ENCODE results near the gene SLC16A2. TPM values are rescaled to one million over a fixed set of nuclear protein-coding genes. Genes with fewer than 3 reads are reported as not detected.

The SLC16A2 gene
- total RNA-seq, 5 donors from 2014 or later (not counting 1 experiment from before 2014, with no cell fraction given) = 0.23 to 0.41 (median 0.35) TPM

GRCh38 chrX:74395556-74395955 lies 25.7 kb upstream of the SLC16A2 start:
- Histone ChIP-seq H3K9me3 (no peaks in the 10 kb centered on the region), H3K27ac (ENCODE audit: low read length) (no peak overlapping the region), H3K27me3 (replicated peaks in 1 of 2; ENCODE audit: control insufficient read depth in 2 of 2, extremely low read depth in 1 of 2, insufficient read depth in 2 of 2, low read length in 1 of 2) (peaks cover 0 to 4% of the 10 kb centered on the region in 2 experiments), H3K4me3 (ENCODE audit: control insufficient read depth in 1 of 2, extremely low read depth in 1 of 2, low read length in 1 of 2) (no peak overlapping the region), H3K36me3 (ENCODE audit: control insufficient read depth in 2 of 2, extremely low read depth in 1 of 2, insufficient read depth in 1 of 2, low read length in 1 of 2) (no peaks in the 10 kb centered on the region), H3K4me1 (ENCODE audit: control insufficient read depth in 1 of 2, extremely low read depth in 1 of 2, insufficient read depth in 2 of 2, low read length in 2 of 2) (no peaks in the 10 kb centered on the region)
- no CpG with 5 or more reads among the region's 1 CpG for WGBS (ENCODE audit: insufficient coverage)
- peaks cover 6 to 44% of the 10 kb centered on the region in 2 donors for H3K27me3 Mint-ChIP-seq
- H3K4me3 Mint-ChIP-seq = no peak overlapping the region
- H3K4me1 Mint-ChIP-seq = no peaks in the 10 kb centered on the region
- POLR2A ChIA-PET = no interaction called here
- DNase-seq (no peak), ATAC-seq (replicated peaks in 1 of 4) (no peak)
- no peaks in the 10 kb centered on the region for H3K9me3 Mint-ChIP-seq
- CTCF ChIA-PET = no interaction called here
- H3K27ac Mint-ChIP-seq = no peak overlapping the region
- no peaks in the 10 kb centered on the region for H3K36me3 Mint-ChIP-seq

GRCh38 chrX:74405973-74406489 lies 15.3 kb upstream of the SLC16A2 start:
- H3K36me3 ChIP-seq (ENCODE audit: control insufficient read depth in 2 of 2, extremely low read depth in 1 of 2, insufficient read depth in 1 of 2, low read length in 1 of 2) = no peaks in the 10 kb centered on the region
- no peaks in the 10 kb centered on the region for H3K4me1 Mint-ChIP-seq
- ATAC-seq (replicated peaks in 1 of 4) = no peak

GRCh38 chrX:74408304-74408703 lies 13.0 kb upstream of the SLC16A2 start:
- no peak overlapping the region for H3K27ac ChIP-seq (ENCODE audit: low read length)
- ATAC-seq (replicated peaks in 1 of 4) (no peak), DNase-seq (no peak)
- WGBS (ENCODE audit: insufficient coverage) = no CpG with 5 or more reads among the region's 1 CpG
- ChIA-PET CTCF (no interaction called here), POLR2A (no interaction called here)
- no peaks in the 10 kb centered on the region for H3K9me3 Mint-ChIP-seq
- H3K4me1 ChIP-seq (ENCODE audit: control insufficient read depth in 1 of 2, extremely low read depth in 1 of 2, insufficient read depth in 2 of 2, low read length in 2 of 2) = no peaks in the 10 kb centered on the region
- no peaks in the 10 kb centered on the region for H3K36me3 ChIP-seq (ENCODE audit: control insufficient read depth in 2 of 2, extremely low read depth in 1 of 2, insufficient read depth in 1 of 2, low read length in 1 of 2)
- H3K27me3 Mint-ChIP-seq = peaks cover 0 to 25% of the 10 kb centered on the region in 2 donors
- no peaks in the 10 kb centered on the region for H3K36me3 Mint-ChIP-seq
- no peaks in the 10 kb centered on the region for H3K9me3 ChIP-seq
- H3K4me3 Mint-ChIP-seq = no peak overlapping the region
- no peak overlapping the region for H3K27ac Mint-ChIP-seq
- no peaks in the 10 kb centered on the region for H3K4me1 Mint-ChIP-seq
- no peak overlapping the region for H3K4me3 ChIP-seq (ENCODE audit: control insufficient read depth in 1 of 2, extremely low read depth in 1 of 2, low read length in 1 of 2)
- H3K27me3 ChIP-seq (replicated peaks in 1 of 2; ENCODE audit: control insufficient read depth in 2 of 2, extremely low read depth in 1 of 2, insufficient read depth in 2 of 2, low read length in 1 of 2) = no peaks in the 10 kb centered on the region

More at GRCh38 chrX:74405973-74406489, 15.3 kb upstream of the SLC16A2 start:
- H3K4me1 ChIP-seq (ENCODE audit: control insufficient read depth in 1 of 2, extremely low read depth in 1 of 2, insufficient read depth in 2 of 2, low read length in 2 of 2) = no peaks in the 10 kb centered on the region
- H3K4me3 ChIP-seq (ENCODE audit: control insufficient read depth in 1 of 2, extremely low read depth in 1 of 2, low read length in 1 of 2) = no peak overlapping the region
- H3K27ac ChIP-seq (ENCODE audit: low read length) = no peak overlapping the region
- CTCF ChIA-PET = no interaction called here
- no CpG with 5 or more reads among the region's 2 CpGs for WGBS (ENCODE audit: insufficient coverage)
- Mint-ChIP-seq H3K9me3 (no peaks in the 10 kb centered on the region), H3K36me3 (no peaks in the 10 kb centered on the region), H3K27me3 (peaks cover 0 to 27% of the 10 kb centered on the region in 2 donors), H3K4me3 (no peak overlapping the region), H3K27ac (no peak overlapping the region)
- H3K9me3 ChIP-seq = no peaks in the 10 kb centered on the region
- POLR2A ChIA-PET = no interaction called here
- H3K27me3 ChIP-seq (replicated peaks in 1 of 2; ENCODE audit: control insufficient read depth in 2 of 2, extremely low read depth in 1 of 2, insufficient read depth in 2 of 2, low read length in 1 of 2) = no peaks in the 10 kb centered on the region
- DNase-seq = no peak

- H3K9me3 ChIP-seq = no peaks in the 10 kb centered on the region
- Mint-ChIP-seq H3K4me1 (peaks cover 5 to 14% (median 6%) of the 10 kb centered on the region in 3 donors), H3K36me3 (no peaks in the 10 kb centered on the region), H3K4me3 (peak overlapping the region; percentile 72 to 85 (median 73)), H3K9me3 (no peaks in the 10 kb centered on the region), H3K27me3 (peaks cover 19 to 41% of the 10 kb centered on the region in 2 donors), H3K27ac (no peak overlapping the region)
- H3K27ac ChIP-seq (ENCODE audit: low read length) = no peak overlapping the region
- 3% methylated on average over 6 of the region's 20 CpGs for WGBS (ENCODE audit: insufficient coverage)
- ChIA-PET POLR2A (no interaction called here), CTCF (interaction anchor here in 1 of 2 donors (1.3 kb wide), 1 partner anchor 126 kb away, joined by 3 read pairs; no protein-coding TSS in a partner anchor)
- H3K4me1 ChIP-seq (ENCODE audit: control insufficient read depth in 1 of 2, extremely low read depth in 1 of 2, insufficient read depth in 2 of 2, low read length in 2 of 2) = peaks cover 0 to 29% of the 10 kb centered on the region in 2 experiments
- H3K36me3 ChIP-seq (ENCODE audit: control insufficient read depth in 2 of 2, extremely low read depth in 1 of 2, insufficient read depth in 1 of 2, low read length in 1 of 2) = no peaks in the 10 kb centered on the region
- ATAC-seq (replicated peaks in 1 of 4) (peak; percentile 6 to 42 (median 24)), DNase-seq (peak in 3 of 35 experiments; percentile 1 to 16 (median 2))
- H3K27me3 ChIP-seq (replicated peaks in 1 of 2; ENCODE audit: control insufficient read depth in 2 of 2, extremely low read depth in 1 of 2, insufficient read depth in 2 of 2, low read length in 1 of 2) = peaks cover 2 to 40% of the 10 kb centered on the region in 2 experiments
- H3K4me3 ChIP-seq (ENCODE audit: control insufficient read depth in 1 of 2, extremely low read depth in 1 of 2, low read length in 1 of 2) = peak overlapping the region; percentile 19 to 41
Measured at GRCh38 chrX:74419864-74420195, 1.5 kb upstream of the SLC16A2 start.

- H3K4me3 Mint-ChIP-seq = peak overlapping the region; percentile 73 to 85 (median 75)
- CTCF ChIA-PET = interaction anchor here in 1 of 2 donors (1.3 kb wide), 1 partner anchor 126 kb away, joined by 3 read pairs; no protein-coding TSS in a partner anchor
- no peak overlapping the region for H3K27ac Mint-ChIP-seq
- no peaks in the 10 kb centered on the region for H3K36me3 Mint-ChIP-seq
- peak; percentile 38 to 62 (median 52) for ATAC-seq (replicated peaks in 1 of 4)
- H3K36me3 ChIP-seq (ENCODE audit: control insufficient read depth in 2 of 2, extremely low read depth in 1 of 2, insufficient read depth in 1 of 2, low read length in 1 of 2) = no peaks in the 10 kb centered on the region
- under 1% methylated on average over 31 of the region's 54 CpGs for WGBS (ENCODE audit: insufficient coverage)
- H3K27me3 Mint-ChIP-seq = peaks cover 19 to 36% of the 10 kb centered on the region in 2 donors
- H3K9me3 Mint-ChIP-seq = no peaks in the 10 kb centered on the region
- H3K4me1 Mint-ChIP-seq = peaks cover 5 to 14% (median 6%) of the 10 kb centered on the region in 3 donors
- POLR2A ChIA-PET = no interaction called here
- no peaks in the 10 kb centered on the region for H3K9me3 ChIP-seq
- H3K4me3 ChIP-seq (ENCODE audit: control insufficient read depth in 1 of 2, extremely low read depth in 1 of 2, low read length in 1 of 2) = peak overlapping the region; percentile 41 to 52
- peaks cover 2 to 40% of the 10 kb centered on the region in 2 experiments for H3K27me3 ChIP-seq (replicated peaks in 1 of 2; ENCODE audit: control insufficient read depth in 2 of 2, extremely low read depth in 1 of 2, insufficient read depth in 2 of 2, low read length in 1 of 2)
- DNase-seq = peak in 16 of 35 experiments; percentile 3 to 33 (median 14)
- H3K27ac ChIP-seq (ENCODE audit: low read length) = no peak overlapping the region
- peaks cover 0 to 29% of the 10 kb centered on the region in 2 experiments for H3K4me1 ChIP-seq (ENCODE audit: control insufficient read depth in 1 of 2, extremely low read depth in 1 of 2, insufficient read depth in 2 of 2, low read length in 2 of 2)
Measured at GRCh38 chrX:74420196-74421035, 877 bp upstream of the SLC16A2 start.

- Mint-ChIP-seq H3K9me3 (no peaks in the 10 kb centered on the region), H3K36me3 (no peaks in the 10 kb centered on the region), H3K27ac (no peak overlapping the region), H3K27me3 (peaks cover 15 to 29% of the 10 kb centered on the region in 2 donors), H3K4me3 (peak overlapping the region; percentile 62 to 85 (median 68)), H3K4me1 (peaks cover 5 to 14% (median 6%) of the 10 kb centered on the region in 3 donors)
- H3K27me3 ChIP-seq (replicated peaks in 1 of 2; ENCODE audit: control insufficient read depth in 2 of 2, extremely low read depth in 1 of 2, insufficient read depth in 2 of 2, low read length in 1 of 2) = peaks cover 0 to 40% of the 10 kb centered on the region in 2 experiments
- WGBS (ENCODE audit: insufficient coverage) = 1% methylated on average over 27 of the region's 46 CpGs
- ATAC-seq (replicated peaks in 1 of 4) = peak in 3 of 4 experiments; percentile 3 to 20 (median 17)
- no peaks in the 10 kb centered on the region for H3K9me3 ChIP-seq
- ChIA-PET CTCF (no interaction called here), POLR2A (interaction anchor here in 1 of 2 donors (0.6 kb wide), 1 partner anchor 173 kb away, joined by 3 read pairs; no protein-coding TSS in a partner anchor)
- H3K27ac ChIP-seq (ENCODE audit: low read length) = no peak overlapping the region
- H3K4me1 ChIP-seq (ENCODE audit: control insufficient read depth in 1 of 2, extremely low read depth in 1 of 2, insufficient read depth in 2 of 2, low read length in 2 of 2) = peaks cover 0 to 29% of the 10 kb centered on the region in 2 experiments
- no peaks in the 10 kb centered on the region for H3K36me3 ChIP-seq (ENCODE audit: control insufficient read depth in 2 of 2, extremely low read depth in 1 of 2, insufficient read depth in 1 of 2, low read length in 1 of 2)
- DNase-seq = peak in 1 of 35 experiments; percentile 4
- peak overlapping the region; percentile 41 to 60 for H3K4me3 ChIP-seq (ENCODE audit: control insufficient read depth in 1 of 2, extremely low read depth in 1 of 2, low read length in 1 of 2)
Measured at GRCh38 chrX:74421740-74422352, 553 bp downstream of the SLC16A2 start.

Measured in T-cell (primary cell).